ENCODE measurements around the gene R3HDM4.
A peak's percentile ranks its signal among the peaks of the same experiment; 100 is the strongest.

The R3HDM4 gene

GRCh38 chr19:947090-947706, 34.2 kb upstream of the R3HDM4 start:
- DNase-seq = no peak

GRCh38 chr19:945401-946252, 32.6 kb upstream of the R3HDM4 start:
- DNase-seq = no peak

GRCh38 chr19:944663-945241, 31.7 kb upstream of the R3HDM4 start:
- no peak for DNase-seq

- no peak for DNase-seq
Measured at GRCh38 chr19:944171-944567, 31.1 kb upstream of the R3HDM4 start.

- DNase-seq = no peak
Measured at GRCh38 chr19:943551-944170, 30.6 kb upstream of the R3HDM4 start.

- no peak for DNase-seq
Measured at GRCh38 chr19:942133-942645, 29.2 kb upstream of the R3HDM4 start.

GRCh38 chr19:941292-942132, 28.5 kb upstream of the R3HDM4 start:
- DNase-seq = no peak

- DNase-seq = no peak
Measured at GRCh38 chr19:940591-941291, 27.7 kb upstream of the R3HDM4 start.

GRCh38 chr19:939922-940321, 26.9 kb upstream of the R3HDM4 start:
- DNase-seq = no peak

- no peak for DNase-seq
Measured at GRCh38 chr19:939439-939838, 26.4 kb upstream of the R3HDM4 start.

GRCh38 chr19:938233-938923, 25.4 kb upstream of the R3HDM4 start:
- no peak for DNase-seq

- DNase-seq = no peak
Measured at GRCh38 chr19:937259-937694, 24.3 kb upstream of the R3HDM4 start.

- DNase-seq = no peak
Measured at GRCh38 chr19:936175-936546, 23.1 kb upstream of the R3HDM4 start.

- peak; percentile 44 for DNase-seq
Measured at GRCh38 chr19:934865-935479, 22.0 kb upstream of the R3HDM4 start.

- no peak for DNase-seq
Measured at GRCh38 chr19:934197-934840, 21.3 kb upstream of the R3HDM4 start.

- DNase-seq = no peak
Measured at GRCh38 chr19:933553-933882, 20.5 kb upstream of the R3HDM4 start.

GRCh38 chr19:932648-933552, 19.9 kb upstream of the R3HDM4 start:
- peak; percentile 78 for DNase-seq

- no peak for DNase-seq
Measured at GRCh38 chr19:931860-932647, 19.0 kb upstream of the R3HDM4 start.

Data from eye (tissue), 1 donor.